ENCODE results near the gene MAP2K1.

MAP2K1 gene

DNA sequence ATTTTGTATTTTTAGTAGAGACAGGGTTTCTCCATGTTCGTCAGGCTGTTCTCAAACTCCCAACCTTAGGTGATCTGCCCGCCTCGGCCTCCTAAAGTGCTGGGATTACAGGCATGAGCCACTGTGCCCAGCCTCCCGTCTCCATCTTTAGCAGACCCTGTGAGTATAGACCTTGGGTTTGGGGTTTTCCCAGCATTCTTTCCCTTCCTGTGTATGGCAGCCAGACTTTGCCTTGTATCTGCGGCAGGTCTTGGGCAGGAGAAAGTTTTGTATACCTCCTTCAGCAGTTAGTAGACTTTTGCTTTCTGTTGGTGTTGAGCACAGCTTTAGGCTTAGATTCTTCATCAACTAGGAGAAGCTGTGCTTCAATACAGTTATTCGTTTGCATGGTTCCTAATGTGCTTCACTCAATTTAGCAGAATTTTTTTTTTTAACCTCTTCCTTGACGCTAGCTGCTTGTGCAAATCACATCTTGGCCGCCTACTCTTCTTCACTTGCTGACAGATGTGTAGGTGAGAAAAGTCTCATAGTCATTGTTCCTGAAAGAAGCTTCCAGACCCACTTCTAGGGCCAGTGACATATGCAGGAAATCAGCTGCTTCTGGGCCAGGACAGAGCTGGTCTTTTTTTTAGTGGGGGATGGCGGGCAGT is 38.4 kb downstream of the MAP2K1 start:
- H3K9me3 ChIP-seq (ENCODE audit: control insufficient read depth in 2 of 2, low read length in 2 of 2) = no peaks in the 10 kb centered on the region
- H3K27me3 ChIP-seq (ENCODE audit: control insufficient read depth in 1 of 2, insufficient read depth in 2 of 2, low read length in 2 of 2) = no peaks in the 10 kb centered on the region
- H3K4me3 ChIP-seq (ENCODE audit: low read length in 2 of 2) = no peak overlapping the region
- H3K27ac ChIP-seq (ENCODE audit: low read length) = no peak overlapping the region
- H3K4me1 ChIP-seq (ENCODE audit: control insufficient read depth, insufficient read depth, low read length) = no peaks in the 10 kb centered on the region
- H3K9ac ChIP-seq (ENCODE audit: low read length in 2 of 2) = no peak overlapping the region
- no peaks in the 10 kb centered on the region for H3K36me3 ChIP-seq (ENCODE audit: control insufficient read depth in 2 of 2, insufficient read depth in 2 of 2, low read length in 2 of 2)

GRCh38 chr15:66425837-66426236 is 39.1 kb downstream of the MAP2K1 start:
- no peaks in the 10 kb centered on the region for H3K9me3 ChIP-seq (ENCODE audit: control insufficient read depth in 2 of 2, low read length in 2 of 2)
- no peak overlapping the region for H3K9ac ChIP-seq (ENCODE audit: low read length in 2 of 2)
- H3K36me3 ChIP-seq (ENCODE audit: control insufficient read depth in 2 of 2, insufficient read depth in 2 of 2, low read length in 2 of 2) = no peaks in the 10 kb centered on the region
- H3K4me1 ChIP-seq (ENCODE audit: control insufficient read depth, insufficient read depth, low read length) = no peaks in the 10 kb centered on the region
- no peak overlapping the region for H3K4me3 ChIP-seq (ENCODE audit: low read length in 2 of 2)
- H3K27me3 ChIP-seq (ENCODE audit: control insufficient read depth in 1 of 2, insufficient read depth in 2 of 2, low read length in 2 of 2) = no peaks in the 10 kb centered on the region
- no peak overlapping the region for H3K27ac ChIP-seq (ENCODE audit: low read length)

DNA sequence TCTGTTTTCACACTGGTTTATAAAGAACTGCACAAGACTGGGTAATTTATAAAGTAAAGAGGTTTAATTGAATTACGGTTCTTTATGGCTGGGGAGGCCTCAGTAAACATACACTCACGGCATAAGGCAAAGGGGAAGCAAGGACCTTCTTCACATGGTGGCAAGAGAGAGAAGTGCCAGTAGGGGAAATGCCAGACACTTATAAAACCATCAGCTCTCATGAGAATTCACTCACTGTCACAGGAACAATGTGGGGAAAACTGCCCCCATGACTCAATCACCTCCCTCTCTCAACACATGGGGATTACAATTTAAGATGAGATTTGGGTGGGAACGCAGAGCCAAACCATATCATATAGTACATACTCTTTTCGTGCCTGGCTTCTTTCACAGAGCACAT is 42.4 kb downstream of the MAP2K1 start:
- H3K27ac ChIP-seq (ENCODE audit: low read length) = no peak overlapping the region
- no peaks in the 10 kb centered on the region for H3K36me3 ChIP-seq (ENCODE audit: control insufficient read depth in 2 of 2, insufficient read depth in 2 of 2, low read length in 2 of 2)
- H3K4me3 ChIP-seq (ENCODE audit: low read length in 2 of 2) = no peak overlapping the region
- no peaks in the 10 kb centered on the region for H3K9me3 ChIP-seq (ENCODE audit: control insufficient read depth in 2 of 2, low read length in 2 of 2)
- H3K9ac ChIP-seq (ENCODE audit: low read length in 2 of 2) = no peak overlapping the region
- no peaks in the 10 kb centered on the region for H3K27me3 ChIP-seq (ENCODE audit: control insufficient read depth in 1 of 2, insufficient read depth in 2 of 2, low read length in 2 of 2)
- no peaks in the 10 kb centered on the region for H3K4me1 ChIP-seq (ENCODE audit: control insufficient read depth, insufficient read depth, low read length)

- Histone ChIP-seq H3K27me3 (ENCODE audit: control insufficient read depth in 1 of 2, insufficient read depth in 2 of 2, low read length in 2 of 2) (no peaks in the 10 kb centered on the region), H3K9me3 (ENCODE audit: control insufficient read depth in 2 of 2, low read length in 2 of 2) (no peaks in the 10 kb centered on the region), H3K27ac (ENCODE audit: low read length) (no peak overlapping the region), H3K4me1 (ENCODE audit: control insufficient read depth, insufficient read depth, low read length) (no peaks in the 10 kb centered on the region), H3K9ac (ENCODE audit: low read length in 2 of 2) (no peak overlapping the region), H3K4me3 (ENCODE audit: low read length in 2 of 2) (no peak overlapping the region), H3K36me3 (ENCODE audit: control insufficient read depth in 2 of 2, insufficient read depth in 2 of 2, low read length in 2 of 2) (no peaks in the 10 kb centered on the region)
Measured at GRCh38 chr15:66429546-66429945, 42.8 kb downstream of the MAP2K1 start.

DNA sequence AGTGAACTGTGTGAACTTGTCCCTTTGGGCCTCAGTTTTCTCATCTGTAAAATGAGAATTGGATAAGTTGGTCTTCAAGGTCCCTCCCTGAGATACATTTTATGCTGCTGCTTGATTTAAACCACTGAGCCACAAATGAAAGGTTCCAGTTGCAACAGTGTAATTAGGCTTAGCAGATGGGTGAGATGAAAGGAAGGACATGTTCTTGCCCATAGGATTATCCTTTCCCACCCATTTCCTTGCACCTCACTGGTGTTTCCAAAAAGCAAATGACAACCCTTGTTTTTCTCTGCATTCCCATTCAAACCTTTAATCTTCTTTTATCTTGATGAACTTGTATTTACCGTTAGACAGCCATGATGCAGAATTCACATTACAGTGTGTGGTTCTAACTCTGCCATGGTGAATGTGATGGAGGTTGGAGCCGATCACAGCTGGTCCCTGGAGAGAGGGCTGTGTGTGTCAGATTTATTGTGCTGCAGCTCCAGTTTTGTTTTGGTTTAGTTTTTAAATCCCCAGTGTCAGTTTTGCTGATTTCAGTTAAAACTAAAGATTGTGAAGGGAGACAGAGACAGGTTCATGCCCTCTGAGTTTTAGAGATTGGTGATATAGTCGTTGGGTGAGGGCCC is 44.0 kb downstream of the MAP2K1 start:
- Histone ChIP-seq H3K36me3 (ENCODE audit: control insufficient read depth in 2 of 2, insufficient read depth in 2 of 2, low read length in 2 of 2) (peaks cover 3 to 6% of the 10 kb centered on the region in 2 donors), H3K4me3 (ENCODE audit: low read length in 2 of 2) (no peak overlapping the region), H3K4me1 (ENCODE audit: control insufficient read depth, insufficient read depth, low read length) (no peaks in the 10 kb centered on the region), H3K9ac (ENCODE audit: low read length in 2 of 2) (no peak overlapping the region), H3K27me3 (ENCODE audit: control insufficient read depth in 1 of 2, insufficient read depth in 2 of 2, low read length in 2 of 2) (no peaks in the 10 kb centered on the region), H3K9me3 (ENCODE audit: control insufficient read depth in 2 of 2, low read length in 2 of 2) (no peaks in the 10 kb centered on the region), H3K27ac (ENCODE audit: low read length) (no peak overlapping the region)

DNA sequence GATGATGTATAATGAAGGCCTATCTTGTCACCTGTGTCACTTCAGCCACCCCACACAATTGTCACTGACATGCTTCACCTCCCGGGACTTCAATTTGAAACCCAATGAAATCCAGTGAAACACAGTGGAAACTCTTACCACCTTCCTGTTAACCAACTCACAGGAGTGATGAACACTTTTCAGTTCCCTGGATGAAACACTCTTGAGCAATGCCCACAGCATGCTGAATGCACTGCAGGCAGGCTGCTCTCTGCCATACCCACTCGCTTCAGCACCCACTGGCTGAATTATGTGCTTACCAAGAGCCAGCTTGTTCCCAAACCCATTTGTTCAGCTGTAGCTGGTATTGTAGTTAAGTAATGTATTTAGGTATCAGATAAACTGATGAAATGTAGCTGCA is 47.0 kb downstream of the MAP2K1 start:
- Histone ChIP-seq H3K4me1 (ENCODE audit: control insufficient read depth, insufficient read depth, low read length) (no peaks in the 10 kb centered on the region), H3K9me3 (ENCODE audit: control insufficient read depth in 2 of 2, low read length in 2 of 2) (no peaks in the 10 kb centered on the region), H3K27ac (ENCODE audit: low read length) (no peak overlapping the region), H3K36me3 (ENCODE audit: control insufficient read depth in 2 of 2, insufficient read depth in 2 of 2, low read length in 2 of 2) (peaks cover 21 to 30% of the 10 kb centered on the region in 2 donors), H3K4me3 (ENCODE audit: low read length in 2 of 2) (no peak overlapping the region), H3K27me3 (ENCODE audit: control insufficient read depth in 1 of 2, insufficient read depth in 2 of 2, low read length in 2 of 2) (no peaks in the 10 kb centered on the region), H3K9ac (ENCODE audit: low read length in 2 of 2) (no peak overlapping the region)

DNA sequence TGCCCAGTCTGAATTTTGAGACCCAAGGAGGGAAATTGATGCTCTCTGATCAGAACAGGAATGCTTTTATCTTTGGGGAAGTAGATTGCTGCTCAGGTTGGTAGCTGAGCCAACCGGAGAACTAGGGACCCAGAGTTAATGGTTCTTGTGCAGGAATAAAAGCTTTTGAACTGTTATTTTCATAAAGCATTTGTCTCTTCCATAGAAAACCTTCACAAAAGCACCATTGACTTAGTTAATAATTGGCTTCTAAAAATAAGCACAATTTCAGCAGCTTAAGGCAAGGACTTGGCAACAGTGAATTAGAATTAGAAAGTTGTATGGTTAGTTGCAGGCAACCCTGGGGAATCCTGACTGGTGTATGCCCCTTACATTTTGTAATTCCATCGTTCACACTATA is 53.8 kb downstream of the MAP2K1 start:
- Histone ChIP-seq H3K9me3 (ENCODE audit: control insufficient read depth in 2 of 2, low read length in 2 of 2) (no peaks in the 10 kb centered on the region), H3K27me3 (ENCODE audit: control insufficient read depth in 1 of 2, insufficient read depth in 2 of 2, low read length in 2 of 2) (no peaks in the 10 kb centered on the region), H3K4me3 (ENCODE audit: low read length in 2 of 2) (no peak overlapping the region), H3K36me3 (ENCODE audit: control insufficient read depth in 2 of 2, insufficient read depth in 2 of 2, low read length in 2 of 2) (peaks cover 37 to 46% of the 10 kb centered on the region in 2 donors), H3K27ac (ENCODE audit: low read length) (no peak overlapping the region), H3K9ac (ENCODE audit: low read length in 2 of 2) (no peak overlapping the region), H3K4me1 (ENCODE audit: control insufficient read depth, insufficient read depth, low read length) (no peaks in the 10 kb centered on the region)

- Histone ChIP-seq H3K4me3 (ENCODE audit: low read length in 2 of 2) (no peak overlapping the region), H3K4me1 (ENCODE audit: control insufficient read depth, insufficient read depth, low read length) (no peaks in the 10 kb centered on the region), H3K9ac (ENCODE audit: low read length in 2 of 2) (no peak overlapping the region), H3K36me3 (ENCODE audit: control insufficient read depth in 2 of 2, insufficient read depth in 2 of 2, low read length in 2 of 2) (peaks cover 3 to 4% of the 10 kb centered on the region in 2 donors), H3K27ac (ENCODE audit: low read length) (no peak overlapping the region), H3K27me3 (ENCODE audit: control insufficient read depth in 1 of 2, insufficient read depth in 2 of 2, low read length in 2 of 2) (no peaks in the 10 kb centered on the region), H3K9me3 (ENCODE audit: control insufficient read depth in 2 of 2, low read length in 2 of 2) (no peaks in the 10 kb centered on the region)
Measured at GRCh38 chr15:66452420-66452819, 65.7 kb downstream of the MAP2K1 start.

- H3K4me1 ChIP-seq (ENCODE audit: control insufficient read depth, insufficient read depth, low read length) = no peaks in the 10 kb centered on the region
- H3K9ac ChIP-seq (ENCODE audit: low read length in 2 of 2) = no peak overlapping the region
- no peak overlapping the region for H3K4me3 ChIP-seq (ENCODE audit: low read length in 2 of 2)
- no peak overlapping the region for H3K27ac ChIP-seq (ENCODE audit: low read length)
- H3K9me3 ChIP-seq (ENCODE audit: control insufficient read depth in 2 of 2, low read length in 2 of 2) = no peaks in the 10 kb centered on the region
- H3K27me3 ChIP-seq (ENCODE audit: control insufficient read depth in 1 of 2, insufficient read depth in 2 of 2, low read length in 2 of 2) = no peaks in the 10 kb centered on the region
- peaks cover 3 to 4% of the 10 kb centered on the region in 2 donors for H3K36me3 ChIP-seq (ENCODE audit: control insufficient read depth in 2 of 2, insufficient read depth in 2 of 2, low read length in 2 of 2)
Measured at GRCh38 chr15:66452971-66453580, 66.4 kb downstream of the MAP2K1 start.

GRCh38 chr15:66454143-66454542 is 67.4 kb downstream of the MAP2K1 start:
- peaks cover 3 to 4% of the 10 kb centered on the region in 2 donors for H3K36me3 ChIP-seq (ENCODE audit: control insufficient read depth in 2 of 2, insufficient read depth in 2 of 2, low read length in 2 of 2)
- H3K9me3 ChIP-seq (ENCODE audit: control insufficient read depth in 2 of 2, low read length in 2 of 2) = no peaks in the 10 kb centered on the region
- H3K4me3 ChIP-seq (ENCODE audit: low read length in 2 of 2) = no peak overlapping the region
- H3K27ac ChIP-seq (ENCODE audit: low read length) = no peak overlapping the region
- H3K4me1 ChIP-seq (ENCODE audit: control insufficient read depth, insufficient read depth, low read length) = no peaks in the 10 kb centered on the region
- no peaks in the 10 kb centered on the region for H3K27me3 ChIP-seq (ENCODE audit: control insufficient read depth in 1 of 2, insufficient read depth in 2 of 2, low read length in 2 of 2)
- H3K9ac ChIP-seq (ENCODE audit: low read length in 2 of 2) = no peak overlapping the region

DNA sequence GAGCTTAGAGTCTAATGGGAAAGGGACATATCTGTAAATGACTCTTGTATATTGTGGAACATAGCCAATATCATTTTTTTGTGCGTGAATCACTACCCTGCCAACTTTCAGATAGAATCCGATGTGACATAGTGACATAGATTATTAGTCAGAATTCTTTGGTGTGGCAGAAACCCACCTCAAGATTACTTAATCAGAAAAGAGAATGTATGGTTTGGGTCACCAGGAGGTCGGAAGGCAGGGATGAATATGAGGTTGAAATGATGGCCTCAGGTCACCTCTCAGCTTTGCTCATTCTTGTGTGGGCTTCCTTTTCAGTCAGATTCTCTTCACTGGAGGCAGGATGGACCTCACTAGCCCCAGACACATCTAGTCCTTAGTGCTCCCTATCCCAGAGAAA is 69.5 kb downstream of the MAP2K1 start:
- no peak overlapping the region for H3K9ac ChIP-seq (ENCODE audit: low read length in 2 of 2)
- no peak overlapping the region for H3K27ac ChIP-seq (ENCODE audit: low read length)
- H3K9me3 ChIP-seq (ENCODE audit: control insufficient read depth in 2 of 2, low read length in 2 of 2) = no peaks in the 10 kb centered on the region
- H3K36me3 ChIP-seq (ENCODE audit: control insufficient read depth in 2 of 2, insufficient read depth in 2 of 2, low read length in 2 of 2) = peaks cover 3 to 4% of the 10 kb centered on the region in 2 donors
- H3K4me3 ChIP-seq (ENCODE audit: low read length in 2 of 2) = no peak overlapping the region
- no peaks in the 10 kb centered on the region for H3K27me3 ChIP-seq (ENCODE audit: control insufficient read depth in 1 of 2, insufficient read depth in 2 of 2, low read length in 2 of 2)
- H3K4me1 ChIP-seq (ENCODE audit: control insufficient read depth, insufficient read depth, low read length) = no peaks in the 10 kb centered on the region
